ENCODE results near the gene ACSM6. TPM values are rescaled to one million over a fixed set of nuclear protein-coding genes. Genes with fewer than 3 reads are reported as not detected.
"Not testable (repeated sequence)": the region's sequence is repeated elsewhere in the genome, so short reads cannot be mapped to it uniquely, and the experiment has no call there.

The ACSM6 gene
- total and polyA plus RNA-seq, 2 donors (not counting 3 experiments of a cell fraction or from before 2014, with no cell fraction given) = not detected

GRCh38 chr10:95201736-95202135, 7.7 kb downstream of the ACSM6 start:
- Histone ChIP-seq H3K9me1 (replicated peaks; ENCODE audit: control insufficient read depth, extremely low read depth, insufficient read depth, low read length) (no peaks in the 10 kb centered on the region), H4K20me1 (replicated peaks; ENCODE audit: control insufficient read depth, extremely low read depth, insufficient read depth, low read length) (no peaks in the 10 kb centered on the region), H3K9me3 (replicated peaks; ENCODE audit: control insufficient read depth, insufficient read depth, low read length) (no peaks in the 10 kb centered on the region), H3K4me3 (replicated peaks in 1 of 3; ENCODE audit: insufficient read depth in 1 of 3, low read depth in 1 of 3, low read length in 3 of 3) (no peak overlapping the region), H3K27ac (ENCODE audit: insufficient read depth, low read depth, low read length) (no peak overlapping the region), H3K4me2 (ENCODE audit: insufficient read depth, low read length) (no peak overlapping the region), H2AFZ (ENCODE audit: low read depth, low read length) (no peak overlapping the region), H3K36me3 (ENCODE audit: control insufficient read depth in 2 of 2, extremely low read depth in 1 of 2, insufficient read depth in 2 of 2, low read length in 2 of 2) (no peaks in the 10 kb centered on the region), H3K27me3 (ENCODE audit: control insufficient read depth in 2 of 2, insufficient read depth in 2 of 2, low read length in 2 of 2) (peaks cover 0 to 1% of the 10 kb centered on the region in 2 experiments), H3K79me2 (ENCODE audit: control insufficient read depth, insufficient read depth, low read length) (no peaks in the 10 kb centered on the region), H3K4me1 (ENCODE audit: control insufficient read depth, extremely low read depth, insufficient read depth, low read length) (no peaks in the 10 kb centered on the region), H3K9ac (replicated peaks; ENCODE audit: extremely low read depth, insufficient read depth, low read length) (no peak overlapping the region)
- dilution Hi-C loops (cut with MboI; ENCODE audit: extremely low pct_ligation_motif_present, low sequenced_read_pairs) = no loop called here
- no peak for FAIRE-seq
- no peak for DNase-seq (ENCODE audit: low read depth, low spot score)
- ChIA-PET POLR2A (no interaction called here), CTCF (interaction anchor here (0.6 to 3.3 kb wide), 16 partner anchors 9 to 400 kb away, joined by 3 to 68 read pairs (median 4); no protein-coding TSS in a partner anchor)
- no TSS peak for BruUV-seq (replicated peaks)
- no peak for TF ChIP-seq MAX (IDR thresholded peaks at IDR 0.05; ENCODE audit: insufficient read depth, insufficient read length)
- peak in 1 of 2 donors; percentile 7 for TF ChIP-seq CTCF (IDR thresholded peaks at IDR 0.05; ENCODE audit: extremely low read depth in 1 of 2, insufficient read depth in 1 of 2, low read depth in 1 of 2, low read length in 2 of 2)
- intact Hi-C loops (cut with micrococcal nuclease) = no loop called here

- H4K20me1 ChIP-seq (replicated peaks; ENCODE audit: control insufficient read depth, extremely low read depth, insufficient read depth, low read length); dilution Hi-C loops (cut with MboI; ENCODE audit: extremely low pct_ligation_motif_present, low sequenced_read_pairs); H3K27me3 ChIP-seq (ENCODE audit: control insufficient read depth in 2 of 2, insufficient read depth in 2 of 2, low read length in 2 of 2); H3K9me3 ChIP-seq (replicated peaks; ENCODE audit: control insufficient read depth, insufficient read depth, low read length); H3K9ac ChIP-seq (replicated peaks; ENCODE audit: extremely low read depth, insufficient read depth, low read length); H2AFZ ChIP-seq (ENCODE audit: low read depth, low read length); BruUV-seq (replicated peaks); H3K9me1 ChIP-seq (replicated peaks; ENCODE audit: control insufficient read depth, extremely low read depth, insufficient read depth, low read length); intact Hi-C loops (cut with micrococcal nuclease); POLR2A ChIA-PET; FAIRE-seq; H3K27ac ChIP-seq (ENCODE audit: insufficient read depth, low read depth, low read length); H3K4me2 ChIP-seq (ENCODE audit: insufficient read depth, low read length); H3K4me3 ChIP-seq (replicated peaks in 1 of 3; ENCODE audit: insufficient read depth in 1 of 3, low read depth in 1 of 3, low read length in 3 of 3); H3K36me3 ChIP-seq (ENCODE audit: control insufficient read depth in 2 of 2, extremely low read depth in 1 of 2, insufficient read depth in 2 of 2, low read length in 2 of 2); H3K79me2 ChIP-seq (ENCODE audit: control insufficient read depth, insufficient read depth, low read length); H3K4me1 ChIP-seq (ENCODE audit: control insufficient read depth, extremely low read depth, insufficient read depth, low read length); DNase-seq (ENCODE audit: low read depth, low spot score): not testable (repeated sequence)
- CTCF ChIA-PET = interaction anchor here (2.5 to 3.3 kb wide), 3 partner anchors 41 to 161 kb away, joined by 20 to 68 read pairs (median 53); no protein-coding TSS in a partner anchor
Observed at GRCh38 chr10:95202865-95203264, 8.8 kb downstream of the ACSM6 start.

Measured in endothelial cell of umbilical vein (primary cell).